DND-41 (cell line): ENCODE results near the gene ATP11B.
A peak's percentile ranks its signal among the peaks of the same experiment; 100 is the strongest.
"Not testable (repeated sequence)": the region's sequence is repeated elsewhere in the genome, so short reads cannot be mapped to it uniquely, and the experiment has no call there.

Source experiments
- ATAC-seq: fragments of 200-7000 bp; cut with Tn5 transposase; 3 replicates; pipeline ENCODE4 v1.9.1; 2021; ENCODE audit warnings: low read depth; ENCODE audit not compliant: insufficient read depth
- DNase-seq: peaks from one replicate; pipeline ENCODE4 v3.0.0-alpha.2; 2020
- H2AFZ ChIP-seq: 2 replicates; pipeline ENCODE4 v1.6.0; 2012; ENCODE audit warnings: low read depth, low read length
- H3K27ac ChIP-seq: 2 replicates; pipeline ENCODE4 v1.5.1; 2012; ENCODE audit warnings: low read length, inconsistent platforms
- H3K27me3 ChIP-seq: fragments of 200-600 bp; sonication (generic); 2 replicates; pipeline ENCODE4 v1.6.0; 2012; ENCODE audit warnings: low read length, mild to moderate bottlenecking, inconsistent platforms; ENCODE audit not compliant: insufficient read depth, poor library complexity
- H3K36me3 ChIP-seq: 2 replicates; pipeline ENCODE4 v1.5.1; 2012; ENCODE audit warnings: low read length, inconsistent platforms; ENCODE audit not compliant: insufficient read depth
- H3K4me1 ChIP-seq: 2 replicates; pipeline ENCODE4 v1.5.1; 2012; ENCODE audit warnings: mild to moderate bottlenecking, low read length; ENCODE audit not compliant: insufficient read depth
- H3K4me2 ChIP-seq: 2 replicates; pipeline ENCODE4 v1.6.0; 2012; ENCODE audit warnings: mild to moderate bottlenecking, moderate library complexity, low read length, inconsistent platforms; ENCODE audit not compliant: insufficient read depth
- H3K4me3 ChIP-seq, 2 experiments: fragments of 200-600 bp in 1 of 2; shearing (Covaris generic) in 1 of 2; 2 replicates each; pipeline ENCODE4 v1.5.1; 2012 to 2016; ENCODE audit warnings: inconsistent platforms in 2 of 2, low read length in 2 of 2, mild to moderate bottlenecking in 2 of 2, low read depth in 1 of 2, moderate library complexity in 1 of 2
- H3K79me2 ChIP-seq: 2 replicates; pipeline ENCODE4 v1.6.0; 2012; ENCODE audit warnings: low read length, inconsistent platforms; ENCODE audit not compliant: insufficient read depth
- H3K9ac ChIP-seq: 2 replicates; pipeline ENCODE4 v1.6.0; 2012; ENCODE audit warnings: low read depth, mild to moderate bottlenecking, inconsistent platforms, low read length, moderate library complexity
- H3K9me3 ChIP-seq: 2 replicates; pipeline ENCODE4 v1.5.1; 2012; ENCODE audit warnings: low read length, moderate library complexity, mild to moderate bottlenecking, inconsistent platforms; ENCODE audit not compliant: insufficient read depth, severe bottlenecking
- H4K20me1 ChIP-seq: 2 replicates; pipeline ENCODE4 v1.6.0; 2012; ENCODE audit warnings: low read length; ENCODE audit not compliant: insufficient read depth
- CTCF ChIP-seq: IDR thresholded peaks from 2 replicates; pipeline ENCODE4 v1.5.1; 2012; ENCODE audit warnings: borderline replicate concordance, low read length, moderate library complexity, mild to moderate bottlenecking; ENCODE audit not compliant: poor library complexity, severe bottlenecking; ENCODE audit errors: extremely low read depth
- EZH2 ChIP-seq: IDR thresholded peaks from 3 replicates; pipeline ENCODE4 v1.6.1; 2012; ENCODE audit warnings: borderline replicate concordance, low read depth, mild to moderate bottlenecking, moderate library complexity, low read length, inconsistent platforms; ENCODE audit not compliant: severe bottlenecking

ATP11B gene

GRCh38 chr3:182797876-182798275, 4.6 kb downstream of the ATP11B start:
- Histone ChIP-seq H3K36me3 (no peaks in the 10 kb centered on the region; the same call in 1 of the 2 replicates), H3K27me3 (no peaks in the 10 kb centered on the region), H3K27ac (no peak overlapping the region), H3K4me1 (peaks cover 31% of the 10 kb centered on the region), H2AFZ (no peak overlapping the region), H3K4me2 (peak overlapping the region; percentile 3; the same call in 1 of the 2 replicates), H3K9ac (no peak overlapping the region), H4K20me1 (peaks cover 31% of the 10 kb centered on the region), H3K79me2 (peaks cover 91% of the 10 kb centered on the region), H3K9me3 (no peaks in the 10 kb centered on the region), H3K4me3 (no peak overlapping the region)
- no peak for TF ChIP-seq EZH2
- no peak for TF ChIP-seq CTCF
- ATAC-seq (no peak), DNase-seq (no peak)

DNA sequence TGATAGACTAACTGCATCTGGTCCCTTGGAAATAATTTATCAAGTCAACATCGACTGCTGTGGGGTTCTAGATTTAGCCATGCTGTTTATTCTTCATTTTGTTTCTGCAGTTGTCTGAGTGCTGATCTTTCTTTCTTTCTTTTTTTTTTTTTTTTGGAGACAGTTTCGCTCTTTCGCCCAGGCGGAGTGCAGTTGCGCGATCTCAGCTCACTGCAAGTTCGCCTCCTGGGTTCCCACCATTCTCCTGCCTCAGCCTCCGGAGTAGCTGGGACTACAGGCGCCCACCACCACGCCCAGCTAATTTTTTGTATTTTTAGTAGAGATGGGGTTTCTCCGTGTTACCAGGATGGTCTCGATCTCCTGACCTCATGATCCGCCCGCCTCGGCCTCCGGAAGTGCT, 5.8 kb downstream of the ATP11B start:
- H3K36me3 ChIP-seq, DNase-seq, H3K9me3 ChIP-seq, H3K4me2 ChIP-seq, H3K4me3 ChIP-seq, H3K9ac ChIP-seq, ATAC-seq, H2AFZ ChIP-seq, H3K27ac ChIP-seq, H3K27me3 ChIP-seq: not testable (repeated sequence)
- Histone ChIP-seq H3K4me1 (peaks cover 29% of the 10 kb centered on the region), H4K20me1 (peaks cover 35% of the 10 kb centered on the region), H3K79me2 (peaks cover 99% of the 10 kb centered on the region)

- no peaks in the 10 kb centered on the region for H3K36me3 ChIP-seq
- DNase-seq, result no peak
- peaks cover 19% of the 10 kb centered on the region for H3K4me1 ChIP-seq
- H3K4me2 ChIP-seq, result no peak overlapping the region
- peaks cover 44% of the 10 kb centered on the region for H4K20me1 ChIP-seq
- H3K27ac ChIP-seq, result no peak overlapping the region
- no peaks in the 10 kb centered on the region for H3K27me3 ChIP-seq
- H2AFZ ChIP-seq, result no peak overlapping the region
- peaks cover 99% of the 10 kb centered on the region for H3K79me2 ChIP-seq
- no peak for ATAC-seq
- no peak overlapping the region for H3K9ac ChIP-seq
- no peak for TF ChIP-seq CTCF
- no peak for TF ChIP-seq EZH2
- no peak overlapping the region for H3K4me3 ChIP-seq
- H3K9me3 ChIP-seq, result no peaks in the 10 kb centered on the region
Observed at GRCh38 chr3:182800508-182800907, 7.2 kb downstream of the ATP11B start.

GRCh38 chr3:182802413-182803390, 9.4 kb downstream of the ATP11B start:
- no peak for ATAC-seq
- Histone ChIP-seq H3K4me2 (no peak overlapping the region), H3K79me2 (peaks cover 99% of the 10 kb centered on the region), H2AFZ (no peak overlapping the region), H3K9ac (no peak overlapping the region), H3K4me3 (no peak overlapping the region), H3K4me1 (peaks cover 4% of the 10 kb centered on the region; the same call in 1 of the 2 replicates), H3K9me3 (no peaks in the 10 kb centered on the region), H3K27ac (no peak overlapping the region), H3K27me3 (no peaks in the 10 kb centered on the region), H3K36me3 (no peaks in the 10 kb centered on the region), H4K20me1 (peaks cover 41% of the 10 kb centered on the region)
- no peak for TF ChIP-seq CTCF
- no peak for TF ChIP-seq EZH2
- DNase-seq, result no peak
